Endothelial cell of hepatic sinusoid (primary cell): Measurements from ENCODE around the gene HBD.

Experiments
- in situ Hi-C: cut with HindIII; loops from 2 replicates; pipeline ENCODE4 v1.10.0; 2017; ENCODE audit warnings: low sequenced_read_pairs

HBD gene

GRCh38 chr11:5235364-5236095 lies 1.2 kb upstream of the HBD start:
- in situ Hi-C loops = no loop called here

- in situ Hi-C loops = no loop called here
Measured at GRCh38 chr11:5233307-5233706, 976 bp downstream of the HBD start.

- in situ Hi-C loops = no loop called here
Measured at GRCh38 chr11:5232821-5233220, 1.5 kb downstream of the HBD start.

DNA sequence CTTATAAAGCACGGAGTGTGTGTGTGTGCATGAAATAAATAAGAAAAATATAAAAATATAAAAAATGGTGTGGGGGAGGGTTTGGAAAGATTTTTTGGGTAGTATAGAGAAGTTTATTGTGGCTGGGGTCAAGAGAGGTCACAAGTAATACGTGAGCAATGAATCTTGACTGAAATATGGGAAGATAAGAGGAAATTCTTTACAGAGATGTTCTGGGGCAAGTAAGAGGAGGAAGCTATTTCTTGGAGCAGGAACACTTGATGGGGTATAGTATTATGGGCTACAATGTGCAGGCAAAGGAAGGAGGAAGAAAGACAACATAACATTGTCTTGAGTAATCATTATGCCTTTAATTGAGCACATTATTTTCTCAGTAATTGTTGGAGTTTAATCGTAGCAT lies 2.1 kb downstream of the HBD start:
- in situ Hi-C loops = no loop called here

- in situ Hi-C loops = no loop called here
Measured at GRCh38 chr11:5231111-5231510, 3.2 kb downstream of the HBD start.

DNA sequence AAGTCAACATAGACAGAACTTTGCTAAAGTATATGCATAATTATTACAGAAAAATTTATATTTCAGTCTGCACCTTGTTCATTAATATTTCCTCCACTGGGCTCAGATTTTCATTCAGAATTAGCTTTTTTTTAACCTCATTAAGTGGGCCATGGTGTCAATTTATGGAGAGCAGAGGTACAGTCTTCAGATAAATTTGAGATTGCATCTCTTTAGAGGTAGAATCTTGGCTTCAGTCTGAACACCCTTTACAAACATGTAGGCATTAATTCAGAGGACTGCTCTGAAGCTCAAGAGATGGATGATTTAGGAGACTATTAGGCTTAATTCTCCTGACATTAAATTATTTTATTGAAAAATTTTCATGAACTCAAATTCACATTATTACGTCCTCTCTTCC lies 4.0 kb downstream of the HBD start:
- in situ Hi-C loops = no loop called here

DNA sequence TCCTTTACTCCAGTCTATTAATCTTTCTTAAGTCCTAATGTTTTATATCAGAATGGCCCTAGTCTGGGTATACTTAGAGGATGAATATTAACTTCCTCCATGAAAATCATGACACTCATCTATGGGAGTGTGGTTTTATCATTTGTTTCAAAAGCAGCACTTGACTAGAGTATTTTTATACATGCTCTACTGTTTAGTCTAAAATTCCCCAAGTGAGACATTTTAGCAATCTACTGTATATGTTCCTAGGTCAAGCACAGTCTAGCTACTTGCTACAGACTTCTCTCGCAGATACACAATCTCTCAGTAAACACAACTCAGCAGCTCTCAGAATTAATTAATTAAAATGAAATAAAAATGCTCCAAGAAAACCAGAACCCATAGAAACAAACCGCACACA lies 4.5 kb downstream of the HBD start:
- in situ Hi-C loops = no loop called here

GRCh38 chr11:5229356-5229755 lies 4.9 kb downstream of the HBD start:
- in situ Hi-C loops = no loop called here

DNA sequence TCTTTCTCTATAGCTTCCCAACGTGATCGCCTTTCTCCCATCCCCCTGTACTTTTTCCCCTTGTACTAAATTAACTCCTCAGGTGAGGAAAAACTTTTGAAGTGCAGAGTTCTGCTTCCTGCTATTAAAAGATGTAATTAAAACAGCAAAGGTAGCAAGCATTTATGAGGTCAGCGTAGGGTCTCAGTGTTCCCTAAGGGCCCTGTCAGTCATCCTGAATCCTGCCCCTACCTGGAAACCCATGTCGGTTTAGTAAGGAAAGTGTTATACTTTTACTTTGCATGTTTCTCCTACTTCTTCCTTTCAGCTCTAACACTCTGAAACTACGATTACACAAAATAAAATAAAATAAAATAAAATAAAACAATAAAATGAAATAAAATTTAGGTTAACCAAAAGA lies 6.2 kb downstream of the HBD start:
- in situ Hi-C loops = no loop called here

- in situ Hi-C loops = no loop called here
Measured at GRCh38 chr11:5227681-5228080, 6.6 kb downstream of the HBD start.

- in situ Hi-C loops = no loop called here
Measured at GRCh38 chr11:5226732-5227310, 7.5 kb downstream of the HBD start, which contains the start of gene HBB. Gene HBB (minus strand): TSS chr11:5227071. CDS start chr11:5227021, 50 bp downstream.

GRCh38 chr11:5225480-5225871 lies 8.8 kb downstream of the HBD start:
- in situ Hi-C loops = no loop called here

- in situ Hi-C loops = no loop called here
Measured at GRCh38 chr11:5224538-5225479, 9.5 kb downstream of the HBD start.

GRCh38 chr11:5223686-5224085 lies 10.6 kb downstream of the HBD start:
- in situ Hi-C loops = no loop called here

- in situ Hi-C loops = no loop called here
Measured at GRCh38 chr11:5223146-5223545, 11.1 kb downstream of the HBD start.

- in situ Hi-C loops = no loop called here
Measured at GRCh38 chr11:5210376-5210885, 23.9 kb downstream of the HBD start.

DNA sequence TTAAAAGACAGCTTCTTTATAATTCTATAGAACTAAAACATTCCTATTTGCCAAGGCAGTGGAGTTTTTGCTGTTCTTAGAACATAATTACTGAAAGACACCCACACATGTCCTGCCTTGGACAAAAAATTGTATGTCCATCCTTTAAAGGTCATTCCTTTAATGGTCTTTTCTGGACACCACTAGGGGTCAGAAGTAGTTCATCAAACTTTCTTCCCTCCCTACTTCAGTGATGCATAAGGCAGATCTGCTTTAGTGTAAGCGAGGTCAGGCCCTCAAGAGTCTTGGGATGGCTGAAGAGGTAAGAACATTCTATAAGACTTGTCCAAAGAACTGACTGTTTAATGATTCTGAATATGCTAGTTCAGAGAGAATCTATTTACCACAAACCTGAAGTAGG lies 29.5 kb downstream of the HBD start:
- in situ Hi-C loops = no loop called here

- in situ Hi-C loops = no loop called here
Measured at GRCh38 chr11:5203366-5203765, 30.9 kb downstream of the HBD start.

DNA sequence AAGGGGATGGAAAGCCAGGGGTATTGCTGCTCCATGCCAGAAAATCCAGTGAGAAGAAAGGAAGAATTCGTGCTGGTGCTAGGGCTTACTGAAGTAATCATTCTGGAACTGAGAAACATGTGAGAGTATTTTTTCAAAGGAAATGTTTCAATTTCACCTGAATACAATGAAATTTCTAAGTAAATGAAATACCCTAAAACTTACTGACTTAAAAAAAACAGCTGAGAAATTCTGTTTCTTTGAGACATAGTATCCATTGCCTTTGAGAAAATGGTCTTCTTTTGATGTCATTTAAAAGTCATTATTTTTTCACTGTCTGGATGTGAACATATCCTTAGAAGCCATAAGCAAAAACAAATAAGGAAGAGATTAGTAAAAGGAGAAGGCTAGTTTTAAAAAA lies 33.7 kb downstream of the HBD start, which contains the start of gene OR51V1:
OR51V1 (minus strand) TSS at position 101 of the 400 bp plus-strand sequence; CDS start at position 101, 0 bp downstream.
- in situ Hi-C loops = no loop called here

DNA sequence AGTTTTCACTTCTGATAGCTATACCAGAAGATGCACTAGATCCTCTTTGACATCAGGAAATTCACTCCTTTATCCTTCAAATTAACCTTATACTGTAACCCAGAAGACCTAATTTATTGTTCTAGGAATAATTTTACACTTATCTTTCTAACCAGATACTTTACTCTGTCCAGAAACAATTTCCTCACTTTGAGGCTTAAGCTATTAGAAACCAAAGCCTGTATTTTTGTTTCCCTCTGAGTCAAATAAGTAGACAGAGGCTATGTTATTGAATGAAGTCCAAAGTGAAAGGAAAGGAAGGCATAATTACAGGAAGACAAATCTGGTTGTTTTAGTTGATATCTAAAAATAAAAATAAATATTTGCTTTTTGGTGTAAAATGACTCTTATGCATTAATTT lies 36.0 kb downstream of the HBD start:
- in situ Hi-C loops = no loop called here

DNA sequence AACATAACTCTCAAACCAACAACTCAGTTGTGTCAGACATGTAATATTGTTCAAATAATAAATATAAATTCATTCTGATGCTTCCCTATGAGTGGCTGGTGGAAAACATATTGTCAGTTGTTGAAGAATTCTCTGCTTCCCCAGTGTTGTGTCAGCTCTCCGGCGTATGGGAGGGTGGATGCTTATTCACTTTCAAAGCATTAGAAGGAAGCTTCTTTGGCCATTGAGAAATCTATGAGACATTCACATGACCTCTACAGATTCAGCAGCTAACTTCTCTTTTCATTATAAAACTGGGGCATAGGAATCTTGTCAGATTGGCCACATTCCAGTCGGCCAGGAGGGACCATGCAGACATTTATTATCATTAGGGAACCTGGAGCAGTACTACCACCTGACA lies 36.7 kb downstream of the HBD start:
- in situ Hi-C loops = no loop called here
